ENCODE data around the gene HCST.
"Not testable (repeated sequence)": the region's sequence is repeated elsewhere in the genome, so short reads cannot be mapped to it uniquely, and the experiment has no call there.

The HCST gene

GRCh38 chr19:35901055-35901644 is 1.2 kb upstream of the HCST start:
- intact Hi-C loops (cut with DNase I), result no loop called here
- peak in 2 of 10 donors; percentile 53 to 79 for DNase-seq

GRCh38 chr19:35902870-35903475 is 644 bp downstream of the HCST start:
- DNase-seq, result peak in 2 of 10 donors; percentile 9 to 20
- intact Hi-C loops (cut with DNase I), result no loop called here

- DNase-seq, result peak; percentile 33 to 94 (median 56)
- intact Hi-C loops (cut with DNase I), result no loop called here
Observed at GRCh38 chr19:35903550-35904179, 1.3 kb downstream of the HCST start.

- intact Hi-C loops (cut with DNase I), result no loop called here
- peak in 2 of 10 donors; percentile 7 to 28 for DNase-seq
Observed at GRCh38 chr19:35904311-35905068, 2.2 kb downstream of the HCST start.

GRCh38 chr19:35905178-35905727 is 2.9 kb downstream of the HCST start:
- peak in 2 of 10 donors; percentile 25 to 27 for DNase-seq
- intact Hi-C loops (cut with DNase I), result no loop called here

GRCh38 chr19:35907377-35907745 is 5.0 kb downstream of the HCST start:
- peak in 2 of 10 donors; percentile 35 to 55 for DNase-seq
- intact Hi-C loops (cut with DNase I), result no loop called here

- DNase-seq, result peak in 3 of 10 donors; percentile 30 to 69 (median 60)
- intact Hi-C loops (cut with DNase I), result no loop called here
Observed at GRCh38 chr19:35908010-35908441, 5.7 kb downstream of the HCST start, which contains the start of gene TYROBP. TSS of gene TYROBP (minus strand) at chr19:35908295. CDS start at chr19:35908228, 67 bp downstream.

GRCh38 chr19:35908973-35909683 is 6.8 kb downstream of the HCST start:
- peak in 9 of 10 donors; percentile 17 to 92 (median 39) for DNase-seq
- intact Hi-C loops (cut with DNase I), result no loop called here

GRCh38 chr19:35909684-35910035 is 7.3 kb downstream of the HCST start:
- intact Hi-C loops (cut with DNase I), result no loop called here
- peak in 2 of 10 donors; percentile 67 to 75 for DNase-seq

GRCh38 chr19:35910355-35910754 is 8.0 kb downstream of the HCST start:
- peak in 2 of 10 donors; percentile 2 to 35 for DNase-seq
- intact Hi-C loops (cut with DNase I), result not testable (repeated sequence)

GRCh38 chr19:35911173-35911572 is 8.8 kb downstream of the HCST start:
- intact Hi-C loops (cut with DNase I), result no loop called here
- DNase-seq, result peak in 2 of 10 donors; percentile 12 to 44

- peak in 2 of 10 donors; percentile 72 to 80 for DNase-seq
- intact Hi-C loops (cut with DNase I), result no loop called here
Observed at GRCh38 chr19:35911790-35912189, 9.5 kb downstream of the HCST start.

- intact Hi-C loops (cut with DNase I), result no loop called here
- DNase-seq, result peak in 1 of 10 donors; percentile 19
Observed at GRCh38 chr19:35913589-35913988, 11.3 kb downstream of the HCST start.

- intact Hi-C loops (cut with DNase I), result no loop called here
Observed at GRCh38 chr19:35915443-35915842, 13.1 kb downstream of the HCST start.

GRCh38 chr19:35919306-35919705 is 17.0 kb downstream of the HCST start:
- peak in 2 of 10 donors; percentile 6 to 24 for DNase-seq
- intact Hi-C loops (cut with DNase I), result no loop called here

More at GRCh38 chr19:35915443-35915842, 13.1 kb downstream of the HCST start:
- no peak for DNase-seq

GRCh38 chr19:35921012-35921411 is 18.7 kb downstream of the HCST start:
- intact Hi-C loops (cut with DNase I), result no loop called here
- DNase-seq, result peak in 1 of 10 donors; percentile 8

- intact Hi-C loops (cut with DNase I), result no loop called here
Observed at GRCh38 chr19:35925501-35925900, 23.2 kb downstream of the HCST start.

GRCh38 chr19:35928507-35928906 is 26.2 kb downstream of the HCST start:
- intact Hi-C loops (cut with DNase I), result no loop called here
- DNase-seq, result peak in 1 of 10 donors; percentile 0

More at GRCh38 chr19:35925501-35925900, 23.2 kb downstream of the HCST start:
- peak in 2 of 10 donors; percentile 8 to 10 for DNase-seq

GRCh38 chr19:35929876-35930275 is 27.5 kb downstream of the HCST start:
- no peak for DNase-seq
- intact Hi-C loops (cut with DNase I), result loop anchor here (5.0 to 10.0 kb wide), 3 partner anchors 33 to 238 kb away; partner anchors contain the start of gene ARHGAP33
